ENCODE data around the gene RGS11.
"Not testable (repeated sequence)": the region's sequence is repeated elsewhere in the genome, so short reads cannot be mapped to it uniquely, and the experiment has no call there.

DNA sequence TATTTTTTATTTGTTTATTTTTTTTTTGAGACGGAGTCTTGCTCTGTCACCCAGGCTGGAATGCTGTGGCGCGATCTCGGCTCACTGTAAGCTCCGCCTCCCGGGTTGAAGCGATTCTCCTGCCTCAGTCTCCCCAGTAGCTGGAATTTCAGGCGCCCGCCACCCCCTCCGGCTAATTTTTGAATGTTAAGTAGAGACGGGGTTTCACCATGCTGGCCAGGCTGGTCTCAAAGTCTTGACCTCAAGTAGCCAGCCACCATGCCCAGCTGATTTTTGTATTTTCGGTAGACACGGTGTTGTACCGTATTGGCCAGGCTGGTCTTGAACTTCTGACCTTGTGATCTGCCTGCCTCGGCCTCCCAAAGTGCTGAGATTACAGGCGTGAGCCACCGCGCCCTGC lies 45.4 kb downstream of the RGS11 start:
- TF ChIP-seq, protein P1, sequence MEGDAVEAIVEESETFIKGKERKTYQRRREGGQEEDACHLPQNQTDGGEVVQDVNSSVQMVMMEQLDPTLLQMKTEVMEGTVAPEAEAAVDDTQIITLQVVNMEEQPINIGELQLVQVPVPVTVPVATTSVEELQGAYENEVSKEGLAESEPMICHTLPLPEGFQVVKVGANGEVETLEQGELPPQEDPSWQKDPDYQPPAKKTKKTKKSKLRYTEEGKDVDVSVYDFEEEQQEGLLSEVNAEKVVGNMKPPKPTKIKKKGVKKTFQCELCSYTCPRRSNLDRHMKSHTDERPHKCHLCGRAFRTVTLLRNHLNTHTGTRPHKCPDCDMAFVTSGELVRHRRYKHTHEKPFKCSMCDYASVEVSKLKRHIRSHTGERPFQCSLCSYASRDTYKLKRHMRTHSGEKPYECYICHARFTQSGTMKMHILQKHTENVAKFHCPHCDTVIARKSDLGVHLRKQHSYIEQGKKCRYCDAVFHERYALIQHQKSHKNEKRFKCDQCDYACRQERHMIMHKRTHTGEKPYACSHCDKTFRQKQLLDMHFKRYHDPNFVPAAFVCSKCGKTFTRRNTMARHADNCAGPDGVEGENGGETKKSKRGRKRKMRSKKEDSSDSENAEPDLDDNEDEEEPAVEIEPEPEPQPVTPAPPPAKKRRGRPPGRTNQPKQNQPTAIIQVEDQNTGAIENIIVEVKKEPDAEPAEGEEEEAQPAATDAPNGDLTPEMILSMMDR (IDR thresholded peaks at IDR 0.05; ENCODE audit: low read depth, low read length, poor library complexity, severe bottlenecking) = not testable (repeated sequence)
- TF ChIP-seq EZH2phosphoT487 (IDR thresholded peaks at IDR 0.05; ENCODE audit: borderline replicate concordance, low read length) = not testable (repeated sequence)

Data from DOHH2 (cell line).